ENCODE results near the gene MRPL48. TPM values are rescaled to one million over a fixed set of nuclear protein-coding genes. Genes with fewer than 3 reads are reported as not detected.

MRPL48 gene
- total RNA-seq, 2 donors from 2014 or later: 36.4 to 55.3 TPM

- H3K4me3 Mint-ChIP-seq: no peak overlapping the region
- TF ChIP-seq CTCF (conservative IDR thresholded peaks at IDR 0.05): no peak
- H3K36me3 Mint-ChIP-seq (ENCODE audit: low read depth): peaks cover 16% of the 10 kb centered on the region
- H3K9me3 Mint-ChIP-seq: no peaks in the 10 kb centered on the region
- peaks cover 10% of the 10 kb centered on the region for H3K36me3 ChIP-seq (ENCODE audit: control insufficient read depth, insufficient read depth, low read length)
- H3K4me1 ChIP-seq (ENCODE audit: control insufficient read depth, insufficient read depth, low read length): no peaks in the 10 kb centered on the region
- H3K27ac Mint-ChIP-seq: no peak overlapping the region
- no peak overlapping the region for H3K27ac ChIP-seq (ENCODE audit: low read depth, low read length)
- WGBS, 2 experiments (ENCODE audit: insufficient coverage in 1 of 2, insufficient read length in 1 of 2): 93% methylated on average over 1 of the region's 1 CpG
- no peaks in the 10 kb centered on the region for H3K9me3 ChIP-seq (ENCODE audit: control insufficient read depth, low read length)
- H3K27me3 ChIP-seq (ENCODE audit: control insufficient read depth, insufficient read depth, low read length, poor library complexity, severe bottlenecking): no peaks in the 10 kb centered on the region
- peaks cover 10% of the 10 kb centered on the region for H3K4me1 Mint-ChIP-seq
- no peak overlapping the region for H3K9ac ChIP-seq (ENCODE audit: extremely low read depth, low read length, poor library complexity, severe bottlenecking)
- DNase-seq: no peak
- H3K4me3 ChIP-seq (ENCODE audit: low read length): no peak overlapping the region
- no peaks in the 10 kb centered on the region for H3K27me3 Mint-ChIP-seq (ENCODE audit: insufficient read depth)
Observed at GRCh38 chr11:73753938-73754337, 33.7 kb upstream of the MRPL48 start.

- TF ChIP-seq CTCF (conservative IDR thresholded peaks at IDR 0.05): no peak
- H3K36me3 Mint-ChIP-seq (ENCODE audit: low read depth): peaks cover 16% of the 10 kb centered on the region
Observed at GRCh38 chr11:73755670-73756069, 32.0 kb upstream of the MRPL48 start.

GRCh38 chr11:73757598-73757997 lies 30.1 kb upstream of the MRPL48 start:
- peaks cover 10% of the 10 kb centered on the region for H3K36me3 ChIP-seq (ENCODE audit: control insufficient read depth, insufficient read depth, low read length)
- no peak for TF ChIP-seq CTCF (conservative IDR thresholded peaks at IDR 0.05)
- no peaks in the 10 kb centered on the region for H3K9me3 ChIP-seq (ENCODE audit: control insufficient read depth, low read length)
- Mint-ChIP-seq H3K27me3 (ENCODE audit: insufficient read depth) (no peaks in the 10 kb centered on the region), H3K4me1 (peaks cover 16% of the 10 kb centered on the region), H3K27ac (no peak overlapping the region), H3K36me3 (ENCODE audit: low read depth) (peaks cover 7% of the 10 kb centered on the region), H3K9me3 (no peaks in the 10 kb centered on the region), H3K4me3 (no peak overlapping the region)
- no peaks in the 10 kb centered on the region for H3K27me3 ChIP-seq (ENCODE audit: control insufficient read depth, insufficient read depth, low read length, poor library complexity, severe bottlenecking)
- WGBS, 2 experiments (ENCODE audit: insufficient coverage in 1 of 2, insufficient read length in 1 of 2): 88 to 100% methylated on average over 1 to 4 of the region's 5 CpGs
- H3K4me3 ChIP-seq (ENCODE audit: low read length): peak overlapping the region; percentile 96
- no peak for DNase-seq
- peak overlapping the region; percentile 5 for H3K27ac ChIP-seq (ENCODE audit: low read depth, low read length)
- no peaks in the 10 kb centered on the region for H3K4me1 ChIP-seq (ENCODE audit: control insufficient read depth, insufficient read depth, low read length)
- no peak overlapping the region for H3K9ac ChIP-seq (ENCODE audit: extremely low read depth, low read length, poor library complexity, severe bottlenecking)

More at GRCh38 chr11:73755670-73756069, 32.0 kb upstream of the MRPL48 start:
- peaks cover 10% of the 10 kb centered on the region for H3K36me3 ChIP-seq (ENCODE audit: control insufficient read depth, insufficient read depth, low read length)
- Mint-ChIP-seq H3K9me3 (no peaks in the 10 kb centered on the region), H3K27me3 (ENCODE audit: insufficient read depth) (no peaks in the 10 kb centered on the region), H3K4me3 (no peak overlapping the region), H3K4me1 (peaks cover 16% of the 10 kb centered on the region), H3K27ac (no peak overlapping the region)
- no peaks in the 10 kb centered on the region for H3K27me3 ChIP-seq (ENCODE audit: control insufficient read depth, insufficient read depth, low read length, poor library complexity, severe bottlenecking)
- H3K9ac ChIP-seq (ENCODE audit: extremely low read depth, low read length, poor library complexity, severe bottlenecking): no peak overlapping the region
- no peaks in the 10 kb centered on the region for H3K9me3 ChIP-seq (ENCODE audit: control insufficient read depth, low read length)
- H3K4me1 ChIP-seq (ENCODE audit: control insufficient read depth, insufficient read depth, low read length): no peaks in the 10 kb centered on the region
- H3K4me3 ChIP-seq (ENCODE audit: low read length): no peak overlapping the region
- H3K27ac ChIP-seq (ENCODE audit: low read depth, low read length): no peak overlapping the region
- no peak for DNase-seq

All from endodermal cell (in vitro differentiated cells).